Stimulated activated CD4-positive, alpha-beta T cell treated with anti-CD3 and anti-CD28 coated beads, Interleukin-1b, Interleukin-23, amount 100 ng/mL, for 4 hours (primary cell): ENCODE measurements around the gene MOSMO.
A peak's percentile ranks its signal among the peaks of the same experiment; 100 is the strongest.
"Not testable (repeated sequence)": the region's sequence is repeated elsewhere in the genome, so short reads cannot be mapped to it uniquely, and the experiment has no call there.

Experiments
- DNase-seq, 2 donors: peaks; one replicate each; pipeline ENCODE4 v3.0.0-alpha.2; 2020; ENCODE audit warnings: low read depth in 2 of 2

The MOSMO gene

GRCh38 chr16:22045888-22046287 lies 38.0 kb downstream of the MOSMO start:
- not testable (repeated sequence) for DNase-seq

- DNase-seq = no peak
Observed at GRCh38 chr16:22050963-22051362, 43.1 kb downstream of the MOSMO start.

GRCh38 chr16:22052980-22053379 lies 45.1 kb downstream of the MOSMO start:
- DNase-seq = no peak

GRCh38 chr16:22053921-22054341 lies 46.0 kb downstream of the MOSMO start:
- no peak for DNase-seq

- no peak for DNase-seq
Observed at GRCh38 chr16:22054847-22055590, 47.1 kb downstream of the MOSMO start.

GRCh38 chr16:22055881-22056280 lies 48.0 kb downstream of the MOSMO start:
- no peak for DNase-seq

DNA sequence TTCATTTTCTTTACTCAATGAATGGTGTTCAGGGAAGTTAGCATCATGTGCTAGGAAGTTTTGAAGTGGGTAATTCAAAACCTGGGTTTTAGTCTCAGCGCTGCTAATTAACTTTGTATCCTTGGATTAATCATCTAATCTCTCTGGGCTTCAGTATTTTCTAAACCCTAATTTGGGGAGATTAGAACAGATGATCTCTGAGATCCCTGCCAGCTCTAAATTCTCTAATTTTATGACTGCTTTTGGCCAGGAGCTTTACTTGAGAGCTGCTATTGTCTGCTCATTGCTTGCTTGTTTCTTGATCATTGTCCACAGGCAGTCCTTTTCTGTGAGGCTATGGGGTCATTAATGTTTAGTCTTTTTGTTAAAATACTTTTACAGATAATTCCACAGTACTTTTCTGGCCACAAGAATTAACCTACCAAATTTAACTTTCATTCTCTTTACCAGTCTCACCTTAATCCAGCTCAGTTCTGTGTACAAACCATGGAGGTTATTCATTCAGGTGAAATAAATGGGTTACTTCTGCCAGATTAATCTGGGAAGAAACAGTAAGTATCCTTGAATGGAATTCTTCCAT lies 56.1 kb downstream of the MOSMO start:
- DNase-seq = no peak

DNA sequence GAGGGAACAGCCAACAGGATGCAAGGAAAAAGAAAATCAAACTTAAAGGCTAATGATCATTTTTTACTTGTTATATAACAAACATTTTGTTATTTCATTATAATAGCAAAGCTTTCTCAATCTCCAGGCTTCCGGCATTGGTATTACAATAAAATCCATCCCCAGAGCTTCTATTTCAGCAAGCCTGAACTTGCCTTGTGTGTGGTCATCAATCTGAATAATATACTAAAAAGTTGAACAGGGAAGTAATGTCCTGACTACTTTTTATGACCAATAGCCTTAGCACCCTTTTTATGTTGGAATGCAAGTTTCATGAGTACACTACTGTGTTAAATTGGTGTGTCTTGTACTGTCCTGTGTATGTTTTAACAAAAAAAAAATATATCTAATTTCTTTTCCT lies 57.3 kb downstream of the MOSMO start:
- no peak for DNase-seq

DNA sequence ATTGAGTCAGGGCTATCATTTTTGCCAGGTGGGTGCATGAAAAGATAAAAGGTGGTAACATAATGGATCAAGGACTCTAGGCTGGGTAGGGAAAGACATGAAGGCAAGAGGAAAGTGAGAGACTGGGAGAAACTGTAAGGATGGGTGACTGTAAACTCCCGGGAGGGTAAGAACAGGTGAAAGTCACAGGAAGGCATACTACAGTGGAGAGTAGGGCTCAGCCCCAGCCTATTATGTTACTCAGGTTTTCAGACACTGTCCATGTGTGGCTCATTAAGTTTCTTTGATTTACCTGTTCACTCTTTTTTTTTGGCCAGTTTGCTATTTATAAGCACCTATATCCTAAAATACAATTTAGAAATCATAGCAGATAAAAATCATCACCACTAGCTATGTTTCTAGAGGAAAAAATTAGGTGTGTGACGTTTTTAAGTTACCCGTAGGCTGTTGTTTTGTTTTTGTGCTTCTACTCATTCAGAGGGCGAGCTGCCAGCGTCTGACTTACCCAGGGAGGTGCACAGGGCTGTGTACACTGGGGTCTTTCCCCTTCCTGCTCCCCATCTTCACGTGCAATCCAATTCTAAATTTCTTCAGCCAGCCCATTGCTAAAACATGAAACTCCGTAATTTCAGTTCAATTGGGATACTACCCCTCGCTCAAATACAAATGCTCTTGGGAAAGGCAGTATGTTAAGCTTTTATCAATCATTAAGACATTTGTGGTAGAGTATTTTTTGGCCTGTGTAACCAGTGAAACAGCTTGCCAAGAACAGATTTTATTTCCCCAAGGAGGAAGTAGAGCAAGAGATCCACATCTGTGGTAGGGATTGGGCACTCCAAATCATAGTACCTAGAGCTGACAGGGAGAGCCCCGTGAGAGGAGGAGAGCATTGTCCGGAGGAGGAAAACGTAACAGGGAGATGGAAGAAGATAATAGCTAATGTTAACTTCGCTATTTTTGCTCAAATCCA lies 62.7 kb downstream of the MOSMO start:
- DNase-seq = no peak

DNA sequence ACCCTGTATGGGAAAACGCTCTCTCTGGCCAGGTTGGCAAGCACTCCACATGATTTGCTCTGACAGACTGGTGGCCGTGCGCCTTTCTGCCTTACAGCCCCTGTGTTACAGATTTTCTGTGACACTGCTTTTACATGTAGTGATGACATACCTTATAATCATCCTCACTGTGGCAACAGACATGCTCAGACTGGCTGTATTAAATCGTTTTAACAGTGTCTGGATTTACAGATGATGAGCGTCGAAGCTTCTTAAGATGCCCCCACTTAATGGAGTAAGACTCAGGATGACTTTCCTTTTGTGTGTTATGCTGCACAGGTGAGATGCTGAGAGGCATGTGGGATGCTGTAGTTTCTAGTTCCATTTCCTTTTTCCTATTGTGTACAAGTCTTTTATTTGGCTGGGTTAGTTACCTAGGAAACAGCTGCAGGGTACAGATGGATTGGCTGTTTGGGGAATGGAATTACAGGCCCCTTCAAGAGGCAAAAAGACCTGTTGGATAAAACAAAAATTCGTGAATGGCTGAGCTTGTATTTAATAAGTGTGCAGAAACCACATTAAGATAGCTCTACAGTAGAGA lies 63.5 kb downstream of the MOSMO start:
- DNase-seq = no peak

GRCh38 chr16:22073350-22073749 lies 65.4 kb downstream of the MOSMO start:
- no peak for DNase-seq

GRCh38 chr16:22075043-22075757 lies 67.3 kb downstream of the MOSMO start:
- no peak for DNase-seq

DNA sequence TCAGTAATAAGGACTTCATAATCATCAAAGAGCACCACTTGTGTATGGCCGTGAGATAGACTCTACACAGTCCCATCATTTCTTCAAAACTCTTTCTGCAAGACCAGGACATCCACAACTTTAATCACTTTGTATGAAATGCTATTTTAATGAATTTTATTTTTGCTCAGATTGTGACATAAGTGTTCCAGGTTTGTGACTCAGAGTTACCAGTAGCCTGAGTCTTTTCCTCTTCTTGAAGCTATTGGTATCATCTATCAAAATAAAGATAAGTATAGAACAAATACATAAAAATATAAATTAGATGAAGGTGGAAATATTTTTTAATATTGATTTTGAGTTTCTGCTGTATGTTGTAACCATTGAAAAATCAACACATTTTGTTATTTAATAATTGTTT lies 67.9 kb downstream of the MOSMO start:
- no peak for DNase-seq

- peak; percentile 66 to 71 for DNase-seq
Observed at GRCh38 chr16:22077700-22078313, 69.9 kb downstream of the MOSMO start.

- no peak for DNase-seq
Observed at GRCh38 chr16:22078656-22079055, 70.7 kb downstream of the MOSMO start.

DNA sequence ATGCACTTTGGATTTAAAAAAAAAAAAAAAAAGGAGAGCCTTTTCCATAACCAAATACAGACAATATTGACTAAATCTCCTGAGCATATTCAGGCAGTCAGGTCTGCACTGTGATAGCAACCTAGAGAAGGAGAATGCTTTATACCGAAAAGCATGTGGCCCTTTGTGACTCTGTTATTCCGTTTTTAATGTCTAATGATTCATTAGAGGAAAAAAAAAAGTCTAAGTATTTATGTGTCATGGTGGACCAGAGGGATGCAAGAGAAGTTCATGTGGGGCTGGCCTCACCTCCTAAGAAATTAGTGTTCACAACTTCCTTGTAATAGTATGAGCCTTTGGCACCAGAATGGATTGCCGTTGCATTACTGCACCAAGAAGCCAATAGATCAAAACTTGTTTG lies 73.1 kb downstream of the MOSMO start:
- no peak for DNase-seq

GRCh38 chr16:22086440-22086839 lies 78.5 kb downstream of the MOSMO start:
- no peak for DNase-seq

GRCh38 chr16:22088642-22089041 lies 80.7 kb downstream of the MOSMO start:
- no peak for DNase-seq

DNA sequence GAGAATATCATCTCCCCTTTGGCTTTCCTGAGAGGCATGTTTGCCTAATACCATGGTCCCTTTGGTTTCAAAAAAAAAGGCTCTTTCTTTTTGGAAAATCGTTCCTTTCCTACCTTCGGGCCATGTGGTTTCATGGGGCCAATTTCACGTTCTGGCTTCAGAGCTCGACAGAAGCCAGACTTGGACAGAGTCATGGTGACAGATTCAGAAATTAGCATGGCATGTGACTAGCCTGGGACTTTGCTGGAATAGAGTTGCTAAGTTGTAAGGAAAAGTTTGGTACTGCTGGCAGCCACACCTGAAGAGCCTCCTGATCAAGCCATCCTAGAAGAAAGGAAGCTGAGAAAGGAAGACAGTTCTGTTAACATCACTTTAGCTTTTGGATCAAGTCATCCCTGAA lies 82.0 kb downstream of the MOSMO start:
- no peak for DNase-seq

DNA sequence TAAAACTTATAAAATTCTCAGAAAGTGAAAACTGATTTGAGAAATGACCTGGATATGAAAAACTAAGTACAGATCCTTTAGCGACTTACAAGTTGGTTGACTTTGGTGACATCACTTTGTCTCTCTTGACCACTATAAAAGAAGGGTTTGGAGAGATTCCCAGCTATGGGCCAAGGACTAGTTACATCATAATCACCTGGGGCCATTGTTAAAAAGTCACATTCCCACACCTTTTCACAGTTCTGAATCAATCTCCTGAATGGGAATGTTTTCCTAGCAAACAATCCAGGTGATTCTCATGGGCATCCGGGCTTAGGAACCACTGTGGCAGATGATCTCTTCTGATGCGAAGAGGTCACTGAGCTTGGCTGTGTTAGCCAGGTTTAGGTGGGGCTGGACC lies 83.8 kb downstream of the MOSMO start:
- no peak for DNase-seq
